OCI-LY3 (cell line): ENCODE measurements around the gene TENT5C.

Source experiments
- EZH2phosphoT487 ChIP-seq: fragments of 200-600 bp; shearing (Covaris generic); IDR thresholded peaks from 2 replicates; pipeline ENCODE4 v1.6.1; 2018; ENCODE audit warnings: antibody characterized with exemption, mixed run types, low read depth
- TF ChIP-seq, protein P1 (sequence below): fragments of 200-600, 300-600 bp; sonication (generic); IDR thresholded peaks from 2 replicates; pipeline ENCODE4 v1.5.1; 2014; ENCODE audit warnings: antibody characterized with exemption, low read length, low read depth

DNA sequence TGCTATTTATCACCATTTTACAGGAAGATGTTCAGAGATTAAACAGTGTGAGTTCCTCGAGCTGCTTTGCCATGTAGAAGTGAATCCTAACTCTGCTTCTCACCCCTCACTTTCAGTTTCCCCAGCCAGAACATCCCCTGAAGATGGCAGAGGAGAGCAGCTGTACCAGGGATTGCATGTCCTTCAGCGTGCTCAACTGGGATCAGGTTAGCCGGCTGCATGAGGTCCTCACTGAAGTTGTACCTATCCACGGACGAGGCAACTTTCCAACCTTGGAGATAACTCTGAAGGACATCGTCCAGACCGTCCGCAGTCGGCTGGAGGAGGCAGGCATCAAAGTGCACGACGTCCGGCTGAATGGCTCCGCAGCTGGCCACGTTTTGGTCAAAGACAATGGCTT, 16.9 kb downstream of the TENT5C start:
- TF ChIP-seq, protein P1, sequence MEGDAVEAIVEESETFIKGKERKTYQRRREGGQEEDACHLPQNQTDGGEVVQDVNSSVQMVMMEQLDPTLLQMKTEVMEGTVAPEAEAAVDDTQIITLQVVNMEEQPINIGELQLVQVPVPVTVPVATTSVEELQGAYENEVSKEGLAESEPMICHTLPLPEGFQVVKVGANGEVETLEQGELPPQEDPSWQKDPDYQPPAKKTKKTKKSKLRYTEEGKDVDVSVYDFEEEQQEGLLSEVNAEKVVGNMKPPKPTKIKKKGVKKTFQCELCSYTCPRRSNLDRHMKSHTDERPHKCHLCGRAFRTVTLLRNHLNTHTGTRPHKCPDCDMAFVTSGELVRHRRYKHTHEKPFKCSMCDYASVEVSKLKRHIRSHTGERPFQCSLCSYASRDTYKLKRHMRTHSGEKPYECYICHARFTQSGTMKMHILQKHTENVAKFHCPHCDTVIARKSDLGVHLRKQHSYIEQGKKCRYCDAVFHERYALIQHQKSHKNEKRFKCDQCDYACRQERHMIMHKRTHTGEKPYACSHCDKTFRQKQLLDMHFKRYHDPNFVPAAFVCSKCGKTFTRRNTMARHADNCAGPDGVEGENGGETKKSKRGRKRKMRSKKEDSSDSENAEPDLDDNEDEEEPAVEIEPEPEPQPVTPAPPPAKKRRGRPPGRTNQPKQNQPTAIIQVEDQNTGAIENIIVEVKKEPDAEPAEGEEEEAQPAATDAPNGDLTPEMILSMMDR = no peak
- no peak for TF ChIP-seq EZH2phosphoT487
